HFF-Myc (cell line): Measurements from ENCODE around the gene TMEM9.

ENCODE experiments used
- DNase-seq: peaks from one replicate; pipeline ENCODE4 v3.0.0-alpha.2; 2011; ENCODE audit warnings: low read depth; ENCODE audit errors: extremely low read depth
- H3K4me3 ChIP-seq: replicated peaks from 2 replicates; pipeline ENCODE4 v1.5.1; 2011; ENCODE audit warnings: low read depth, mild to moderate bottlenecking, control low read depth, low read length
- CTCF ChIP-seq: IDR thresholded peaks from 2 replicates; pipeline ENCODE4 v1.5.1; 2012; ENCODE audit warnings: mild to moderate bottlenecking, low read depth, low read length, control low read depth; ENCODE audit errors: missing control alignments

Gene TMEM9

GRCh38 chr1:201139306-201139705, 15.0 kb downstream of the TMEM9 start:
- TF ChIP-seq CTCF: no peak
- no peak overlapping the region for H3K4me3 ChIP-seq
- no peak for DNase-seq

GRCh38 chr1:201138311-201138840, 15.9 kb downstream of the TMEM9 start:
- DNase-seq: no peak
- no peak for TF ChIP-seq CTCF
- no peak overlapping the region for H3K4me3 ChIP-seq

- H3K4me3 ChIP-seq: no peak overlapping the region
- DNase-seq: peak; percentile 54
- TF ChIP-seq CTCF: no peak
Measured at GRCh38 chr1:201137579-201138310, 16.5 kb downstream of the TMEM9 start.

GRCh38 chr1:201137024-201137392, 17.3 kb downstream of the TMEM9 start:
- no peak overlapping the region for H3K4me3 ChIP-seq
- DNase-seq: no peak
- no peak for TF ChIP-seq CTCF

GRCh38 chr1:201136355-201137023, 17.8 kb downstream of the TMEM9 start:
- TF ChIP-seq CTCF: no peak
- DNase-seq: no peak
- no peak overlapping the region for H3K4me3 ChIP-seq

- TF ChIP-seq CTCF: no peak
- H3K4me3 ChIP-seq: no peak overlapping the region
- no peak for DNase-seq
Measured at GRCh38 chr1:201134405-201134804, 19.9 kb downstream of the TMEM9 start.

GRCh38 chr1:201131398-201131797, 22.9 kb downstream of the TMEM9 start:
- no peak for TF ChIP-seq CTCF
- DNase-seq: no peak
- no peak overlapping the region for H3K4me3 ChIP-seq
